Fibroblast of pulmonary artery (primary cell): Measurements from ENCODE around the gene TBCK.

ENCODE experiments used
- DNase-seq: peaks from one replicate; pipeline ENCODE4 v3.0.0-alpha.2; 2010; ENCODE audit warnings: low read depth
- H3K4me3 ChIP-seq: replicated peaks from 2 replicates; pipeline ENCODE4 v1.5.1; 2011; ENCODE audit warnings: low read depth, mild to moderate bottlenecking, control low read depth, low read length, moderate library complexity
- CTCF ChIP-seq: IDR thresholded peaks from 2 replicates; pipeline ENCODE4 v1.5.1; 2011; ENCODE audit warnings: mild to moderate bottlenecking, control low read depth, low read length, inconsistent platforms; ENCODE audit errors: missing control alignments

The TBCK gene

DNA sequence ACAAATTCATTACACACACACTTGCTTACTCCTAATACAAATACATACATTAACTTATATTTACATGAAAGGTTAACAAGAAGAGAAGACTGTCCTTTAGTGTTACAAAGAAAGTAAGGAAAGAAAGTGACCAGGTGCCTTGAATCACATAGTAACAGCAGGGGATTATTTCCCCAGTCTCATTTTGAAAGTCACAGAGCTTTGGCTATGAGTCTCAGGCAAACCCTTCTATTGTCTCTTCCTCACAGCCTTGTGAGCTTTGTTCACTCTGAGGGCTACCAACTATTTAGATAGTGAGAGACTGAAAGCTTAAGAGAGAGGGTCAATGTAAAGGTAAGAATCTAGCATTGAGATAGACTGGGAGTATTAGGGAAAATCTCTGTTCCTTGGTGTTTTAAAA is 259.1 kb downstream of the TBCK start:
- H3K4me3 ChIP-seq = no peak overlapping the region
- no peak for TF ChIP-seq CTCF
- no peak for DNase-seq

DNA sequence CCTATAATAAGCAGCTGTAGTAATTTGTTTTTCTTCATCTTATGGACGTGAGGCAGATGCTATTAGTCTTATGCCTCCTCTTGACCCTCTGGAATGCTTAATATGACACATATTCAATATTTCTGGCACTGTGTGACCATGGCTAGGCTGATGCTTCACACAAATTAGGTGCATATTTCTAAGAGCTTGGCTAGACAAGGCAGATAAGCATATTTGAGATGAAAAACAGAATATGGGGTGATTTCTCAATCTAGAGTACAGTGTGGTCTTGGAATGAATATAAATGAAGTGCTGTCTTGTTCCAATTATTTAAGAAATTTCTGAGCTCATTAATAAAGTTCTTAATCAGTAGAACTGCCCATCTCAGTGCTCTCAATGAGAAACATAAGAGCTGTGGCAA is 264.5 kb downstream of the TBCK start:
- no peak for TF ChIP-seq CTCF
- no peak overlapping the region for H3K4me3 ChIP-seq
- DNase-seq = no peak

GRCh38 chr4:106049490-106049889 is 266.5 kb downstream of the TBCK start:
- DNase-seq = no peak
- H3K4me3 ChIP-seq = no peak overlapping the region
- no peak for TF ChIP-seq CTCF

GRCh38 chr4:106048250-106048971 is 267.6 kb downstream of the TBCK start:
- no peak overlapping the region for H3K4me3 ChIP-seq
- peak; percentile 38 for DNase-seq
- TF ChIP-seq CTCF = no peak

DNA sequence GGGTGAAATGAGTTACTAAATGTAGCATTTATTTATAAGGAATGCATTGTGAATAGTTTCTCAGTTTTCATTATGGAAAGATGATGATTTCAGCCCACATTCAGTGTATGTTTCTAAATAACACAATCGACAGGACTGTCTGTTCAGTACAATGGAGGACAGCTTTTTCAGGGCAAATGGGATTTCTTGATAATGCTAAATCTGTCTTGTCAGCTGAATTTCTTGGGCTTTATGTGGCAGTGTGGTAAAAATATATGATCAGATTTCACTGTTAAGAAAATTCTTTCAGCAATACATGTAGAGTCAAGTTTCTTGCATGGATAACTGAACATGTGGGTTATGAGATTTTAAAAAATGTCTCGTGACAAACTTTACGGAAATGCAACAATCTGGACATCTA is 269.9 kb downstream of the TBCK start:
- TF ChIP-seq CTCF = no peak

DNA sequence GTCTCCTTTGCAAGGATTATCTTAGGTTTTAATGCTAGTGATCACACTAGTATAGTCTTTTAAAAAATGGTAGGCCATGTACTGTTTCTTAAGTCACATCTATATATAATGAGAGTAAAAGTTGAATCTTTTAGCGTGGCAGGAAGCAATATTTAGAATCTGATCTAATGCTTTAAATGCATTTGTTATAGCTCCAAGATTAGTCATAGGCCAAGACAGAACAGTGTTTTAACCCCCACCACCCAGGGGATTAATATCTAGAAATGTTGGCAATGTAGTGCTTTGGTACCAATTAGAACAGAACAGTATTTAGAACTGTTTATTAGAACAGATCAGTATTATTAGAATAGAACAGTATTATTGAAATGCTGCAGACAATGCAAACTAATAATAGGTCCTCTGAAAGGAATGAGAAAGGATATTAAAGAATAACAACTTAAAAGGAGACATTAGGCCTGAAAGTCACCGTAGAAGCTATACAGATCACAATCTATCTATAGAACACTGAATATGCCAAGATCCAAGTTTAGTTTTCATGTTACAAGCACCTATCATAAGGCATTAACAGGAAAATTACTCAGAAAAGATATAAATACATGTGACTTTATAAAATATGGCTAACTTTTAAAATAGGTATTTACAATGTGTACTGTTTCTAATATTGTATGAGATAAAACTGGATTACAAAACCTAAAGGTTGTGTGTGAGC is 274.6 kb downstream of the TBCK start:
- H3K4me3 ChIP-seq = no peak overlapping the region
- DNase-seq = no peak
- no peak for TF ChIP-seq CTCF

More for the DNA sequence above, 269.9 kb downstream of the TBCK start:
- no peak overlapping the region for H3K4me3 ChIP-seq
- DNase-seq = no peak
